ENCODE measurements around the gene CLEC2B. TPM values are rescaled to one million over a fixed set of nuclear protein-coding genes. Genes with fewer than 3 reads are reported as not detected.

Gene CLEC2B
- total RNA-seq, 1 donor from 2014 or later = 4.4 TPM

GRCh38 chr12:9868951-9869306, 225 bp downstream of the CLEC2B start:
- Histone ChIP-seq H3K27me3 (ENCODE audit: low read depth) (no peaks in the 10 kb centered on the region), H3K27ac (replicated peaks) (peak overlapping the region; percentile 89), H3K36me3 (no peaks in the 10 kb centered on the region), H3K4me1 (peaks cover 5% of the 10 kb centered on the region), H3K4me3 (peak overlapping the region; percentile 63), H3K9me3 (replicated peaks) (peaks cover 9% of the 10 kb centered on the region)
- TF ChIP-seq CTCF (IDR thresholded peaks at IDR 0.05; ENCODE audit: borderline replicate concordance) = no peak
- no peak for DNase-seq
- intact Hi-C loops (cut with micrococcal nuclease) = no loop called here

- intact Hi-C loops (cut with micrococcal nuclease) = no loop called here
- Histone ChIP-seq H3K4me3 (peak overlapping the region; percentile 63), H3K27me3 (ENCODE audit: low read depth) (no peaks in the 10 kb centered on the region), H3K36me3 (no peaks in the 10 kb centered on the region), H3K27ac (replicated peaks) (peak overlapping the region; percentile 89), H3K9me3 (replicated peaks) (peaks cover 14% of the 10 kb centered on the region), H3K4me1 (peaks cover 5% of the 10 kb centered on the region)
- DNase-seq = no peak
- TF ChIP-seq CTCF (IDR thresholded peaks at IDR 0.05; ENCODE audit: borderline replicate concordance) = no peak
Observed at GRCh38 chr12:9868311-9868801, 798 bp downstream of the CLEC2B start.

GRCh38 chr12:9867531-9867930, 1.6 kb downstream of the CLEC2B start:
- Histone ChIP-seq H3K4me1 (peaks cover 5% of the 10 kb centered on the region), H3K36me3 (no peaks in the 10 kb centered on the region), H3K27ac (replicated peaks) (peak overlapping the region; percentile 89), H3K27me3 (ENCODE audit: low read depth) (no peaks in the 10 kb centered on the region), H3K4me3 (peak overlapping the region; percentile 63), H3K9me3 (replicated peaks) (peaks cover 22% of the 10 kb centered on the region)
- TF ChIP-seq CTCF (IDR thresholded peaks at IDR 0.05; ENCODE audit: borderline replicate concordance) = no peak
- intact Hi-C loops (cut with micrococcal nuclease) = no loop called here
- no peak for DNase-seq

GRCh38 chr12:9866860-9867269, 2.3 kb downstream of the CLEC2B start:
- no peaks in the 10 kb centered on the region for H3K27me3 ChIP-seq (ENCODE audit: low read depth)
- no peaks in the 10 kb centered on the region for H3K36me3 ChIP-seq
- peaks cover 22% of the 10 kb centered on the region for H3K9me3 ChIP-seq (replicated peaks)
- H3K27ac ChIP-seq (replicated peaks) = peak overlapping the region; percentile 89
- peak overlapping the region; percentile 63 for H3K4me3 ChIP-seq
- intact Hi-C loops (cut with micrococcal nuclease) = no loop called here
- TF ChIP-seq CTCF (IDR thresholded peaks at IDR 0.05; ENCODE audit: borderline replicate concordance) = no peak
- H3K4me1 ChIP-seq = peaks cover 5% of the 10 kb centered on the region
- DNase-seq = no peak

- no peaks in the 10 kb centered on the region for H3K27me3 ChIP-seq (ENCODE audit: low read depth)
- peaks cover 22% of the 10 kb centered on the region for H3K9me3 ChIP-seq (replicated peaks)
- peak overlapping the region; percentile 63 for H3K4me3 ChIP-seq
- intact Hi-C loops (cut with micrococcal nuclease) = no loop called here
- no peak for DNase-seq
- peak overlapping the region; percentile 89 for H3K27ac ChIP-seq (replicated peaks)
- no peaks in the 10 kb centered on the region for H3K4me1 ChIP-seq
- TF ChIP-seq CTCF (IDR thresholded peaks at IDR 0.05; ENCODE audit: borderline replicate concordance) = no peak
- no peaks in the 10 kb centered on the region for H3K36me3 ChIP-seq
Observed at GRCh38 chr12:9864913-9865675, 4.1 kb downstream of the CLEC2B start.
